Liver (tissue), 3 donors: ENCODE measurements around the gene CRYGC.

Experiments
- EGR1 ChIP-seq, 2 donors: IDR thresholded peaks; 2 replicates each; pipeline ENCODE4 v1.6.1; 2016 to 2018; ENCODE audit warnings: antibody characterized with exemption in 2 of 2, low read depth in 2 of 2
- FOXA1 ChIP-seq: IDR thresholded peaks from 2 replicates; pipeline ENCODE4 v1.6.1; 2016; ENCODE audit warnings: antibody characterized with exemption
- HNF4A ChIP-seq, 2 donors: conservative IDR thresholded peaks; 2 replicates each; pipeline ENCODE4 v1.6.1; 2016; ENCODE audit warnings: antibody characterized with exemption in 2 of 2, mild to moderate bottlenecking in 2 of 2
- NR2F2 ChIP-seq: IDR thresholded peaks from 2 replicates; pipeline ENCODE4 v1.6.1; 2016; ENCODE audit warnings: antibody characterized with exemption
- RAD21 ChIP-seq, 2 donors: IDR thresholded peaks; 2 replicates each; pipeline ENCODE4 v1.6.1; 2016; ENCODE audit warnings: antibody characterized with exemption in 2 of 2, mild to moderate bottlenecking in 2 of 2
- RXRA ChIP-seq, 2 donors: IDR thresholded peaks; 2 replicates each; pipeline ENCODE4 v1.6.1; 2017 to 2018; ENCODE audit warnings: antibody characterized with exemption in 2 of 2, mild to moderate bottlenecking in 1 of 2
- SP1 ChIP-seq: IDR thresholded peaks from 2 replicates; pipeline ENCODE4 v1.6.1; 2018; ENCODE audit warnings: antibody characterized with exemption, mild to moderate bottlenecking
- YY1 ChIP-seq: IDR thresholded peaks from 2 replicates; pipeline ENCODE4 v1.6.1; 2016; ENCODE audit warnings: antibody characterized with exemption, mild to moderate bottlenecking
- TF ChIP-seq, protein P1 (sequence below): fragments of 150-350 bp; IDR thresholded peaks from 2 replicates; pipeline ENCODE4 v1.5.1; 2017; ENCODE audit warnings: improper control_type of control experiment, low read depth, low read length; ENCODE audit not compliant: missing input control
- TF ChIP-seq, protein P2 (sequence below): IDR thresholded peaks from 2 replicates; pipeline ENCODE4 v1.6.1; 2016; ENCODE audit warnings: antibody characterized with exemption, mild to moderate bottlenecking
- TF ChIP-seq, protein P3 (sequence below): IDR thresholded peaks from 2 replicates; pipeline ENCODE4 v1.6.1; 2016; ENCODE audit warnings: antibody characterized with exemption
- donor health status: healthy.
- donor health status: healthy.

DNA sequence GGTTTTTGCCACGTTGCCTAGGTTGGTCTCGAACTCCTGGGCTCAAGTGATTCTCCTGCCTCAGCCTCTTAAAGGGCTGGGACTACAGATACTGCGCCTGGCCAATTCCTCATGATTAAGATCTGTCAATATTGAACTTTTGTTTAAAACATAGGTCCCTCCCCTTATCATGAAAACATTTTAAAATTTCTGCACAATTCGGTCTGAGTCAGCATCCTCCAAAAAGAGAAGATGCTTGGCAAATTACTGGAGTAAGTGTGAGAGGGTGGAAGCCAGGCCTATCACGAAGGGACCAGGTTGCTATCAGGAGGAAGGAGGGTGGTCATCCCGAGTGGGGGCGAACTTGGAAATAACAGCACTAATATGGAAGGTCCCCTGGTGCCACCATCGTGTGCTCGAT, 44.5 kb upstream of the CRYGC start:
- TF ChIP-seq, protein P1, sequence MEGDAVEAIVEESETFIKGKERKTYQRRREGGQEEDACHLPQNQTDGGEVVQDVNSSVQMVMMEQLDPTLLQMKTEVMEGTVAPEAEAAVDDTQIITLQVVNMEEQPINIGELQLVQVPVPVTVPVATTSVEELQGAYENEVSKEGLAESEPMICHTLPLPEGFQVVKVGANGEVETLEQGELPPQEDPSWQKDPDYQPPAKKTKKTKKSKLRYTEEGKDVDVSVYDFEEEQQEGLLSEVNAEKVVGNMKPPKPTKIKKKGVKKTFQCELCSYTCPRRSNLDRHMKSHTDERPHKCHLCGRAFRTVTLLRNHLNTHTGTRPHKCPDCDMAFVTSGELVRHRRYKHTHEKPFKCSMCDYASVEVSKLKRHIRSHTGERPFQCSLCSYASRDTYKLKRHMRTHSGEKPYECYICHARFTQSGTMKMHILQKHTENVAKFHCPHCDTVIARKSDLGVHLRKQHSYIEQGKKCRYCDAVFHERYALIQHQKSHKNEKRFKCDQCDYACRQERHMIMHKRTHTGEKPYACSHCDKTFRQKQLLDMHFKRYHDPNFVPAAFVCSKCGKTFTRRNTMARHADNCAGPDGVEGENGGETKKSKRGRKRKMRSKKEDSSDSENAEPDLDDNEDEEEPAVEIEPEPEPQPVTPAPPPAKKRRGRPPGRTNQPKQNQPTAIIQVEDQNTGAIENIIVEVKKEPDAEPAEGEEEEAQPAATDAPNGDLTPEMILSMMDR: no peak
- TF ChIP-seq, protein P2, sequence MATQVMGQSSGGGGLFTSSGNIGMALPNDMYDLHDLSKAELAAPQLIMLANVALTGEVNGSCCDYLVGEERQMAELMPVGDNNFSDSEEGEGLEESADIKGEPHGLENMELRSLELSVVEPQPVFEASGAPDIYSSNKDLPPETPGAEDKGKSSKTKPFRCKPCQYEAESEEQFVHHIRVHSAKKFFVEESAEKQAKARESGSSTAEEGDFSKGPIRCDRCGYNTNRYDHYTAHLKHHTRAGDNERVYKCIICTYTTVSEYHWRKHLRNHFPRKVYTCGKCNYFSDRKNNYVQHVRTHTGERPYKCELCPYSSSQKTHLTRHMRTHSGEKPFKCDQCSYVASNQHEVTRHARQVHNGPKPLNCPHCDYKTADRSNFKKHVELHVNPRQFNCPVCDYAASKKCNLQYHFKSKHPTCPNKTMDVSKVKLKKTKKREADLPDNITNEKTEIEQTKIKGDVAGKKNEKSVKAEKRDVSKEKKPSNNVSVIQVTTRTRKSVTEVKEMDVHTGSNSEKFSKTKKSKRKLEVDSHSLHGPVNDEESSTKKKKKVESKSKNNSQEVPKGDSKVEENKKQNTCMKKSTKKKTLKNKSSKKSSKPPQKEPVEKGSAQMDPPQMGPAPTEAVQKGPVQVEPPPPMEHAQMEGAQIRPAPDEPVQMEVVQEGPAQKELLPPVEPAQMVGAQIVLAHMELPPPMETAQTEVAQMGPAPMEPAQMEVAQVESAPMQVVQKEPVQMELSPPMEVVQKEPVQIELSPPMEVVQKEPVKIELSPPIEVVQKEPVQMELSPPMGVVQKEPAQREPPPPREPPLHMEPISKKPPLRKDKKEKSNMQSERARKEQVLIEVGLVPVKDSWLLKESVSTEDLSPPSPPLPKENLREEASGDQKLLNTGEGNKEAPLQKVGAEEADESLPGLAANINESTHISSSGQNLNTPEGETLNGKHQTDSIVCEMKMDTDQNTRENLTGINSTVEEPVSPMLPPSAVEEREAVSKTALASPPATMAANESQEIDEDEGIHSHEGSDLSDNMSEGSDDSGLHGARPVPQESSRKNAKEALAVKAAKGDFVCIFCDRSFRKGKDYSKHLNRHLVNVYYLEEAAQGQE: no peak
- TF ChIP-seq YY1 (no peak), EGR1 (IDR thresholded peaks at IDR 0.05; ENCODE audit: low read depth in 2 of 2) (no peak), FOXA1 (no peak), RXRA (IDR thresholded peaks at IDR 0.05) (no peak), NR2F2 (no peak), SP1 (no peak), HNF4A (conservative IDR thresholded peaks at IDR 0.05) (no peak), RAD21 (IDR thresholded peaks at IDR 0.05) (no peak)
- TF ChIP-seq, protein P3, sequence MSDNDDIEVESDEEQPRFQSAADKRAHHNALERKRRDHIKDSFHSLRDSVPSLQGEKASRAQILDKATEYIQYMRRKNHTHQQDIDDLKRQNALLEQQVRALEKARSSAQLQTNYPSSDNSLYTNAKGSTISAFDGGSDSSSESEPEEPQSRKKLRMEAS: no peak
